ENCODE results near the gene NUMBL.

NUMBL gene

GRCh38 chr19:40717325-40717879, 27.0 kb upstream of the NUMBL start:
- peak overlapping the region; percentile 85 for H3K27ac ChIP-seq

GRCh38 chr19:40716482-40717324, 26.3 kb upstream of the NUMBL start, which contains the start of the genes COQ8B and ITPKC:
TSS of gene COQ8B (minus strand) at chr19:40716886. CDS start at chr19:40714632, 2,254 bp downstream.
TSS of gene ITPKC (plus strand) at chr19:40717112. CDS start at chr19:40717136, 24 bp downstream.
- DNase-seq: peak; percentile 99
- H3K4me3 ChIP-seq (ENCODE audit: low read depth, low read length): peak within 1 kb of the TSS; percentile 88
- TF ChIP-seq CTCF (IDR thresholded peaks at IDR 0.05; ENCODE audit: low read depth, low read length): no peak

More at GRCh38 chr19:40717325-40717879, 27.0 kb upstream of the NUMBL start:
- TF ChIP-seq CTCF (IDR thresholded peaks at IDR 0.05; ENCODE audit: low read depth, low read length): no peak
- Histone ChIP-seq H3K4me3 (ENCODE audit: low read depth, low read length) (peak overlapping the region; percentile 88), H3K9me3 (ENCODE audit: severe bottlenecking) (no peaks in the 10 kb centered on the region), H3K36me3 (peaks cover 7% of the 10 kb centered on the region; the same call in 1 of the 2 replicates), H3K27me3 (ENCODE audit: insufficient read depth, low read depth, severe bottlenecking) (no peaks in the 10 kb centered on the region)
- peak; percentile 40 for DNase-seq

GRCh38 chr19:40716031-40716481, 25.6 kb upstream of the NUMBL start:
- Histone ChIP-seq H3K4me3 (ENCODE audit: low read depth, low read length) (peak overlapping the region; percentile 88), H3K27me3 (ENCODE audit: insufficient read depth, low read depth, severe bottlenecking) (no peaks in the 10 kb centered on the region), H3K36me3 (peaks cover 8% of the 10 kb centered on the region; the same call in 1 of the 2 replicates), H3K9me3 (ENCODE audit: severe bottlenecking) (no peaks in the 10 kb centered on the region), H3K27ac (peak overlapping the region; percentile 85)
- TF ChIP-seq CTCF (IDR thresholded peaks at IDR 0.05; ENCODE audit: low read depth, low read length): no peak
- DNase-seq: no peak

More at GRCh38 chr19:40716482-40717324, 26.3 kb upstream of the NUMBL start, which contains the start of the genes COQ8B and ITPKC:
- Histone ChIP-seq H3K27me3 (ENCODE audit: insufficient read depth, low read depth, severe bottlenecking) (no peaks in the 10 kb centered on the region), H3K9me3 (ENCODE audit: severe bottlenecking) (no peaks in the 10 kb centered on the region), H3K36me3 (peaks cover 5% of the 10 kb centered on the region; the same call in 1 of the 2 replicates), H3K27ac (peak within 1 kb of the TSS; percentile 85)

- Histone ChIP-seq H3K27me3 (ENCODE audit: insufficient read depth, low read depth, severe bottlenecking) (no peaks in the 10 kb centered on the region), H3K4me3 (ENCODE audit: low read depth, low read length) (peak overlapping the region; percentile 88), H3K9me3 (ENCODE audit: severe bottlenecking) (no peaks in the 10 kb centered on the region), H3K36me3 (peaks cover 16% of the 10 kb centered on the region), H3K27ac (peak overlapping the region; percentile 85)
- peak; percentile 96 for DNase-seq
- TF ChIP-seq CTCF (IDR thresholded peaks at IDR 0.05; ENCODE audit: low read depth, low read length): no peak
These were observed 24.2 kb upstream of the NUMBL start for GRCh38 chr19:40714441-40715299.

GRCh38 chr19:40713939-40714338, 23.5 kb upstream of the NUMBL start:
- Histone ChIP-seq H3K4me3 (ENCODE audit: low read depth, low read length) (no peak overlapping the region; the same call in 1 of the 2 replicates), H3K27me3 (ENCODE audit: insufficient read depth, low read depth, severe bottlenecking) (no peaks in the 10 kb centered on the region), H3K36me3 (peaks cover 21% of the 10 kb centered on the region), H3K9me3 (ENCODE audit: severe bottlenecking) (no peaks in the 10 kb centered on the region), H3K27ac (no peak overlapping the region)
- TF ChIP-seq CTCF (IDR thresholded peaks at IDR 0.05; ENCODE audit: low read depth, low read length): no peak
- no peak for DNase-seq
